H9 (cell line): ENCODE data around the gene TGFBI. TPM values are rescaled to one million over a fixed set of nuclear protein-coding genes. Genes with fewer than 3 reads are reported as not detected.

ENCODE experiments used
- DNase-seq: peaks from one replicate; pipeline ENCODE4 v3.0.0-alpha.2; 2017
- H2AFZ ChIP-seq: one replicate; pipeline ENCODE4 v1.6.1; 2013; ENCODE audit warnings: mild to moderate bottlenecking, low read length, control low read depth, moderate library complexity
- H2AK5ac ChIP-seq: 2 replicates; pipeline ENCODE4 v1.6.1; 2013; ENCODE audit warnings: low read length, control low read depth, mixed read lengths; ENCODE audit not compliant: insufficient read length
- H2BK120ac ChIP-seq: one replicate; pipeline ENCODE4 v1.6.1; 2013; ENCODE audit warnings: low read depth, mild to moderate bottlenecking, low read length, control low read depth, inconsistent platforms; ENCODE audit not compliant: poor library complexity, severe bottlenecking
- H2BK12ac ChIP-seq: 2 replicates; pipeline ENCODE4 v1.6.1; 2013; ENCODE audit warnings: low read length, control low read depth, mixed read lengths, low read depth; ENCODE audit not compliant: insufficient read length
- H2BK15ac ChIP-seq: 2 replicates; pipeline ENCODE4 v1.6.1; 2013; ENCODE audit warnings: low read depth, low read length, control low read depth
- H2BK20ac ChIP-seq: one replicate; pipeline ENCODE4 v1.6.1; 2013; ENCODE audit warnings: low read depth, mild to moderate bottlenecking, low read length, control low read depth, inconsistent platforms; ENCODE audit not compliant: poor library complexity, severe bottlenecking
- H2BK5ac ChIP-seq: 2 replicates; pipeline ENCODE4 v1.6.1; 2013; ENCODE audit warnings: low read length, control low read depth, mixed read lengths; ENCODE audit not compliant: insufficient read length
- H3K14ac ChIP-seq: 2 replicates; pipeline ENCODE4 v1.6.1; 2013; ENCODE audit warnings: low read length, control low read depth; ENCODE audit not compliant: insufficient read depth
- H3K18ac ChIP-seq: 2 replicates; pipeline ENCODE4 v1.6.1; 2013; ENCODE audit warnings: low read depth, mild to moderate bottlenecking, mixed read lengths, low read length, control low read depth; ENCODE audit not compliant: insufficient read length
- H3K23ac ChIP-seq: 2 replicates; pipeline ENCODE4 v1.6.1; 2013; ENCODE audit warnings: low read length, control low read depth, mixed read lengths, low read depth; ENCODE audit not compliant: insufficient read length
- H3K23me2 ChIP-seq: 2 replicates; pipeline ENCODE4 v1.6.1; 2013; ENCODE audit warnings: low read depth, mild to moderate bottlenecking, mixed read lengths, low read length, control low read depth; ENCODE audit not compliant: insufficient read length, poor library complexity, severe bottlenecking
- H3K27ac ChIP-seq: 2 replicates; pipeline ENCODE4 v1.5.1; 2013; ENCODE audit warnings: low read length, control low read depth, mixed read lengths, low read depth; ENCODE audit not compliant: insufficient read length
- H3K27me3 ChIP-seq: 2 replicates; pipeline ENCODE4 v1.6.1; 2013; ENCODE audit warnings: low read length, control low read depth, inconsistent platforms; ENCODE audit not compliant: insufficient read depth
- H3K4ac ChIP-seq: 2 replicates; pipeline ENCODE4 v1.6.1; 2013; ENCODE audit warnings: low read depth, mild to moderate bottlenecking, control low read depth, inconsistent platforms, low read length, moderate library complexity
- H3K4me1 ChIP-seq: 2 replicates; pipeline ENCODE4 v1.6.1; 2013; ENCODE audit warnings: low read length, control low read depth, inconsistent platforms; ENCODE audit not compliant: insufficient read depth
- H3K4me2 ChIP-seq: 2 replicates; pipeline ENCODE4 v1.6.1; 2013; ENCODE audit warnings: low read length, control low read depth, mixed read lengths; ENCODE audit not compliant: insufficient read length, insufficient read depth
- H3K56ac ChIP-seq: 2 replicates; pipeline ENCODE4 v1.6.1; 2013; ENCODE audit warnings: low read depth, mild to moderate bottlenecking, mixed read lengths, low read length, control low read depth; ENCODE audit not compliant: insufficient read length
- H3K79me1 ChIP-seq: 2 replicates; pipeline ENCODE4 v1.6.1; 2013; ENCODE audit warnings: low read depth, mild to moderate bottlenecking, moderate library complexity, low read length, control low read depth, inconsistent platforms; ENCODE audit not compliant: insufficient read depth, poor library complexity, severe bottlenecking
- H3K79me2 ChIP-seq: 2 replicates; pipeline ENCODE4 v1.6.1; 2013; ENCODE audit warnings: low read length, control low read depth, inconsistent platforms; ENCODE audit not compliant: insufficient read depth
- H3K9ac ChIP-seq: 2 replicates; pipeline ENCODE4 v1.6.1; 2013; ENCODE audit warnings: low read length, control low read depth, mixed read lengths; ENCODE audit not compliant: insufficient read length; ENCODE audit errors: extremely low read depth
- H3K9me3 ChIP-seq: one replicate; pipeline ENCODE4 v1.6.1; 2013; ENCODE audit warnings: low read depth, low read length, inconsistent platforms; ENCODE audit not compliant: control insufficient read depth
- H3T11ph ChIP-seq: one replicate; pipeline ENCODE4 v1.6.1; 2013; ENCODE audit warnings: mild to moderate bottlenecking, low read length, control low read depth, inconsistent platforms
- H4K20me1 ChIP-seq: one replicate; pipeline ENCODE4 v1.6.1; 2013; ENCODE audit not compliant: control insufficient read depth, insufficient read length, insufficient read depth
- H4K5ac ChIP-seq: 2 replicates; pipeline ENCODE4 v1.6.1; 2013; ENCODE audit warnings: low read depth, mild to moderate bottlenecking, mixed read lengths, low read length, control low read depth; ENCODE audit not compliant: insufficient read length
- H4K8ac ChIP-seq: replicated peaks from 2 replicates; pipeline ENCODE4 v1.6.1; 2013; ENCODE audit warnings: low read length, control low read depth, mixed read lengths, low read depth; ENCODE audit not compliant: insufficient read length
- H4K91ac ChIP-seq: 2 replicates; pipeline ENCODE4 v1.6.1; 2013; ENCODE audit warnings: low read depth, mild to moderate bottlenecking, moderate library complexity, mixed read lengths, low read length, control low read depth; ENCODE audit not compliant: insufficient read length
- H3K27ac Mint-ChIP-seq, 3 experiments: 2 replicates in 2 of 3; 3 replicates in 1 of 3; pipeline ENCODE4 v1.8.0; 2020 to 2021; ENCODE audit warnings: mixed read lengths in 3 of 3, mild to moderate bottlenecking in 1 of 3, moderate library complexity in 1 of 3
- H3K27me3 Mint-ChIP-seq: 2 replicates; pipeline ENCODE4 v1.8.0; 2021; ENCODE audit warnings: low read depth, mild to moderate bottlenecking, moderate library complexity, mixed read lengths
- H3K36me3 Mint-ChIP-seq, 3 experiments: 2 replicates in 2 of 3; 3 replicates in 1 of 3; pipeline ENCODE4 v1.8.0; 2020 to 2021; ENCODE audit warnings: low read depth in 3 of 3, mixed read lengths in 3 of 3; ENCODE audit not compliant: insufficient read depth in 1 of 3
- H3K4me1 Mint-ChIP-seq, 2 experiments: 2 replicates each; pipeline ENCODE4 v1.8.0; 2020; ENCODE audit warnings: mixed read lengths in 2 of 2
- H3K4me3 Mint-ChIP-seq, 2 experiments: 2 replicates in 1 of 2; 3 replicates in 1 of 2; pipeline ENCODE4 v1.8.0; 2020 to 2021; ENCODE audit warnings: mild to moderate bottlenecking in 2 of 2, mixed read lengths in 2 of 2, moderate library complexity in 1 of 2
- H3K9me3 Mint-ChIP-seq, 2 experiments: 2 replicates in 1 of 2; 3 replicates in 1 of 2; pipeline ENCODE4 v1.8.0; 2020; ENCODE audit warnings: mild to moderate bottlenecking in 2 of 2, mixed read lengths in 2 of 2, moderate library complexity in 1 of 2
- WGBS: extraction: QIAGEN DNeasy Blood & Tissue Kit; methylation state at CpG from one replicate; pipeline ENCODE4 v1.1.7; 2013; ENCODE audit warnings: missing lambda C conversion rate, low lambda C conversion rate, mixed read lengths; ENCODE audit not compliant: insufficient read length; ENCODE audit errors: extremely low coverage; 5-methylcytosine and 5-hydroxymethylcytosine counted together
- total RNA-seq: library from RNA; stranded (reverse); gene quantifications from 2 replicates; pipeline ENCODE4 v1.2.1, GENCODE V29; 2021
- TF ChIP-seq, protein P1 (sequence below): fragments of 200-600 bp; sonication (generic); conservative IDR thresholded peaks from 3 replicates; pipeline ENCODE4 v1.8.0; 2021; ENCODE audit warnings: antibody characterized with exemption, mild to moderate bottlenecking

TGFBI gene
- total RNA-seq, 1 experiment from 2014 or later = 4.7 TPM

- H3K9me3 Mint-ChIP-seq = no peaks in the 10 kb centered on the region
- Histone ChIP-seq H3K4me1 (no peaks in the 10 kb centered on the region), H2BK20ac (no peak overlapping the region), H3K14ac (no peak overlapping the region), H3K27me3 (no peaks in the 10 kb centered on the region; the same call in 1 of the 2 replicates), H2AK5ac (no peak overlapping the region), H4K5ac (no peak overlapping the region), H3K56ac (no peak overlapping the region), H3K9me3 (no peaks in the 10 kb centered on the region), H3K4me2 (no peak overlapping the region), H3K23me2 (no peaks in the 10 kb centered on the region), H4K91ac (no peak overlapping the region), H4K8ac (no peak overlapping the region), H2BK120ac (no peak overlapping the region), H2BK12ac (no peak overlapping the region), H2BK15ac (no peak overlapping the region), H3T11ph (no peak overlapping the region), H3K4ac (no peak overlapping the region), H3K27ac (no peak overlapping the region), H4K20me1 (no peaks in the 10 kb centered on the region), H3K79me1 (no peaks in the 10 kb centered on the region), H2BK5ac (no peak overlapping the region), H3K18ac (no peak overlapping the region), H3K79me2 (no peaks in the 10 kb centered on the region), H3K9ac (no peak overlapping the region), H2AFZ (no peak overlapping the region), H3K23ac (no peak overlapping the region)
- H3K4me1 Mint-ChIP-seq = peaks cover 7% of the 10 kb centered on the region in 2 experiments; a peak in 2 of 4 replicates
- H3K27ac Mint-ChIP-seq = no peak overlapping the region
- H3K36me3 Mint-ChIP-seq = no peaks in the 10 kb centered on the region
- no peak for DNase-seq
- no CpG with 5 or more reads among the region's 12 CpGs for WGBS
- no peak overlapping the region for H3K4me3 Mint-ChIP-seq
- TF ChIP-seq, protein P1, sequence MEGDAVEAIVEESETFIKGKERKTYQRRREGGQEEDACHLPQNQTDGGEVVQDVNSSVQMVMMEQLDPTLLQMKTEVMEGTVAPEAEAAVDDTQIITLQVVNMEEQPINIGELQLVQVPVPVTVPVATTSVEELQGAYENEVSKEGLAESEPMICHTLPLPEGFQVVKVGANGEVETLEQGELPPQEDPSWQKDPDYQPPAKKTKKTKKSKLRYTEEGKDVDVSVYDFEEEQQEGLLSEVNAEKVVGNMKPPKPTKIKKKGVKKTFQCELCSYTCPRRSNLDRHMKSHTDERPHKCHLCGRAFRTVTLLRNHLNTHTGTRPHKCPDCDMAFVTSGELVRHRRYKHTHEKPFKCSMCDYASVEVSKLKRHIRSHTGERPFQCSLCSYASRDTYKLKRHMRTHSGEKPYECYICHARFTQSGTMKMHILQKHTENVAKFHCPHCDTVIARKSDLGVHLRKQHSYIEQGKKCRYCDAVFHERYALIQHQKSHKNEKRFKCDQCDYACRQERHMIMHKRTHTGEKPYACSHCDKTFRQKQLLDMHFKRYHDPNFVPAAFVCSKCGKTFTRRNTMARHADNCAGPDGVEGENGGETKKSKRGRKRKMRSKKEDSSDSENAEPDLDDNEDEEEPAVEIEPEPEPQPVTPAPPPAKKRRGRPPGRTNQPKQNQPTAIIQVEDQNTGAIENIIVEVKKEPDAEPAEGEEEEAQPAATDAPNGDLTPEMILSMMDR = no peak
- H3K27me3 Mint-ChIP-seq = peaks cover 13% of the 10 kb centered on the region
Observed at GRCh38 chr5:136046246-136046645, 17.5 kb downstream of the TGFBI start.
